Bone marrow (tissue), 2 donors: Measurements from ENCODE around the gene NUPR1.
A peak's percentile ranks its signal among the peaks of the same experiment; 100 is the strongest.
"Not testable (repeated sequence)": the region's sequence is repeated elsewhere in the genome, so short reads cannot be mapped to it uniquely, and the experiment has no call there.

Experiments
- DNase-seq, 2 donors: peaks; one replicate each; lab custom pipeline; 2025; lab: John Stamatoyannopoulos, UW

The NUPR1 gene

DNA sequence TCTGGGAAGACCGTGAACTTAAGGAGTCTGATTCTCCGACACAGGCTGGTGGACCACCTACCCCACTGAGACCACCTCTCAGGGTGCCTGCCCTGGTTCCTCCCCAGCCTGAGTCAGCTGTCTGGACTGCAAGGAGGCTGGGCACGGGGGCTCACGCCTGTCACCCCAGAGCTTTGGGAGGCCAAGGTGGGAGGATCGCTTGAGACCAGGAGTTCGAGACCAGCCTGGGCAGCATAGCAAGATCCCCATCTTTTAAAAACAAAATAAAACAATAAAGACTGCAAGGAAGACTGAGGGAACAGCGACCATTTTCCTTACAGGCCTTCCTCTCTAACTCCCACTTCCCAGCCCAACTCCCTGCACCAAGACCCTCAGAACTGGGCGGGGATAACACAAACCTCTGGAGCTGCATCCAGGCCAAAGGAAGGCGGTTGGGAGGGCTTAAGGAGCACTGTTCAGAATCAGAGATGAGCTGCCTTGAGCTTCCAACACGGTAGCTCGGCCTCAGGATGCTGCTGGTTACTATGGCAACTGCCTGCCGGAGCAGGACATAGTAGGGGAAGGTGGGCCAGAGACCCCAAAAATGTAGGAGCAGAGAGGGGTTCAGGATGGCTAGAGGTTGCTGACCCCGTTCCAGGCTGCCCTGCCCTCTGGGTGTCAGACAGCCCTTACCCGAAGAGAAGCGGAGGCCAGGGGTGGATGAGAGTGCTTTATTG is 40.0 kb downstream of the NUPR1 start:
- DNase-seq = no peak

- no peak for DNase-seq
Observed at GRCh38 chr16:28497861-28498599, 40.7 kb downstream of the NUPR1 start.

DNA sequence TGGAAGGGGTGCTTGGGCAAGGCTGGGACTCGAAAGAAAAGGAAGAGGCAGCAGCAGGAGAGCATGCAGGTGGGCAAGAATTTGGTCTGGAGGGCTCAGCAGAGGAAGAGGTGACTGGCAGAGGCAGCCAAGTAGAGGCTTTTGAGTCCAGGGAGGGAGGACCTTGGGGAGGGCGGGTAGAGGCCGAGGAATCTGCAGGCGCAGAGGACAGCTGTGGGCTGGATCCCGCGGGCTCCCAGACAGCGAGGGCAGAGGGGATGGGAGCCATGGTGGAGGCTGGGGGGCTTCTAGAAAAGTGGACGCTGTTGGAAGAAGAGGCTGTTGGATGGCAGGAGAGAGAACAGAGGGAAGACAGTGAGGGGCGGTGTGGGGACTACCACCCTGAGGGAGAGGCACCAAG is 41.4 kb downstream of the NUPR1 start:
- no peak for DNase-seq

DNA sequence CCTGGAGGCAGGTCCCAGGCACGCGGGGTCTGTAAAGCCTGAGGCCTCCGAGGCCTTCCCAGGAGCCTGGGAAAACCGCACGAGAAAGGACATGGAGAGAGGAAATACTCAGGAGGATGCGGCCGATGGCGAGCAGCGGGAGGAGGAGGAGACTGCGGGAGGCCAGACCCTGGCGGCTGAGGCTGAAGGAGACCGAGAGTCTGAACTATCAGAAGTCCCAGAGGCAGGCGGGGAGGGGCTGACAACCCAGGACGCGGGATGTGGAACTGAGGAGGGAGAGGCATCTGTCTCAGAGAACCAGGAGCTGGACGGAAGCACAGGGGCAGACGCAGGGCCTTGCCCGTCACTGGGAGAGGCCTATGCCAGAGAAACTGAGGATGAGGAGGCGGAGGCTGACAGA is 41.9 kb downstream of the NUPR1 start:
- DNase-seq = no peak

DNA sequence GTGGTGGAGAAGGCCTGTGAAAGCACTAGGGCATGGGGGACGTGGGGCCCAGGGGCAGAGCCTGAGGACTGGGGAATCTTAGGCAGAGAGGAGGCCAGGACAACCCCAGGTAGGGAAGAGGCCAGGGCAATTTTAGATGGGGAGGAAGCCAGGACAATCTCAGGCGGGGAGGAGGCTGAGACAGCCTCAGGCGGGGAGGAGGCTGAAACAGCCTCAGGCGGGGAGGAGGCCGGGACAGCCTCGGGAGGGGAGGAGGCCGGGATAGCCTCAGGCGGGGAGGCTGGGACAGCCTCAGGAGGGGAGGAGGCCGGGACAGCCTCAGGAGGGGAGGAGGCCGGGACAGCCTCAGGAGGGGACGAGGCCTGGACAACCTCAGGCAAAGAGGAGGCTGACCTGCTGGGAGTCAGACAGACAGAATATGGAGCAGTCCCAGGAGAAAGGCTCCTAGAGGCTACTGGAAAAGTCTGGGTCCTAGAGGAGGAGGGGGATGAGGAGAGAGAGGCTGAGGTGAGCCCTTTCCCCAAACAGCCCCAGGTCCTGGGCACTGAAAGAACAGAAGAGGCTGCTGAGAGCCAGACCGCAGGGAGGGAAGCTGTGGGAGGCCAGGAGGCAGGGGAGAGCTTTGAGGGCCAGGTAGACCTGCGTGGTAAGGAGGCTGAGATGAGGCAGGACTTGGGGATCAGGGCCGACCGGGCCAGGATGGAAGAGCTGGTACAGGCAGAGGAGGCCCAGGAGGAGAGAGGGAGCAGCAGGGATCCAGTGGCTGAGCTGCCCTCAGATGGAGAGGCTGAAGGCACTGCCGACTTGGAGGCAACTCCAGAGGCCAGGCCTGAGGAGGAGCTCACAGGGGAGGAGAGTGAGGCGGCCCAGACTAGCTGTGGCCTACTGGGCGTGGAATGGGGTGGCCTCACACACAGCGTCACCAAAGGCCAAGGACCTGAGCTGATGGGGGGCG is 42.7 kb downstream of the NUPR1 start:
- DNase-seq = no peak

- peak in 1 of 2 donors; percentile 7 for DNase-seq
Observed at GRCh38 chr16:28495098-28495793, 43.5 kb downstream of the NUPR1 start.

GRCh38 chr16:28494121-28494851 is 44.5 kb downstream of the NUPR1 start, which contains the start of gene APOBR:
APOBR (plus strand) TSS chr16:28494643; CDS start chr16:28494682, 39 bp downstream.
- peak; percentile 79 to 99 for DNase-seq

DNA sequence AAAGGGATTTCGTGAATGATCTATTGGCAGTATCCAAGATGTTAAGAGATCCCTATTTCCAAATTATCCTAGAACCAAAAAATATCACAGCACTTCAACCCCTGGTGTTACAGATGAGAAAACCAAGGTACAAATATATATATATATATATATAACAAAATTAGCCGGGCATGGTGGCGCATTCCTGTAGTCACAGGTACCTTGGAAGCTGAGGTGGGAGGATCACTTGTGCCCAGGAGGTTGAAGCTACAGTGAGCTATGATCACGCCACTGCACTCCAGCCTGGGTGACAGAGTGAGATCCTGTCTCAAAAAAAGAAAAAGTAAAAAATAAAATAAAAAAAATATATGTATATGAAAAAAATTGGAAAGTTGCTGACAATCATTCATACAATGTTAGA is 46.3 kb downstream of the NUPR1 start:
- no peak for DNase-seq

DNA sequence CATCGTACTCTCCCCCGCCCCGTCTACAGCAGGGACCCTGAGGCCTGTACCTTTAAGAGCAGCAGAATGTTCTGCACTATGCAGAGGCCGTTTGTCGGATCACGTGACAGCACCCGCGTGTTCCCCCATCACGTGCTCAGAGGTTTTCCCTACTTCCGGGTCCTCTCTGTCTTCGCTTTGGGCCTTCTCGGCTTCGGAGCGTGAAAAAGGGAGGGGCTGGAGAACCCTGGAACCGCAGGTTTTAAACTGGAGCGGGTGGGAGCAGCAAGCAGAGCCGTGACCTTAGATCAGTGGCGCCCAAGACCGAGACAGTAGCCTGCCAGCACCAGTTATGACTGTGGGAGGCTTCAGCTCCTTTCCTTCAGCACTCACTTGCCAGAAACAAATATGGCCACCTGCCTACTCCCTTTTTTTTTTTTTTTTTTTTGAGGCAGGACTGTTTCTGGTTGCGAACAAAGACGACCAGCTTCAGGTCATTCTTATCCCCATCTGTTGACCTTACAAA is 46.8 kb downstream of the NUPR1 start, which contains the start of gene CLN3:
Gene CLN3 (minus strand): TSS at position 105 of the 505 bp plus-strand sequence. CDS start 315 bp downstream, outside the sequence.
- peak; percentile 85 to 97 for DNase-seq

DNA sequence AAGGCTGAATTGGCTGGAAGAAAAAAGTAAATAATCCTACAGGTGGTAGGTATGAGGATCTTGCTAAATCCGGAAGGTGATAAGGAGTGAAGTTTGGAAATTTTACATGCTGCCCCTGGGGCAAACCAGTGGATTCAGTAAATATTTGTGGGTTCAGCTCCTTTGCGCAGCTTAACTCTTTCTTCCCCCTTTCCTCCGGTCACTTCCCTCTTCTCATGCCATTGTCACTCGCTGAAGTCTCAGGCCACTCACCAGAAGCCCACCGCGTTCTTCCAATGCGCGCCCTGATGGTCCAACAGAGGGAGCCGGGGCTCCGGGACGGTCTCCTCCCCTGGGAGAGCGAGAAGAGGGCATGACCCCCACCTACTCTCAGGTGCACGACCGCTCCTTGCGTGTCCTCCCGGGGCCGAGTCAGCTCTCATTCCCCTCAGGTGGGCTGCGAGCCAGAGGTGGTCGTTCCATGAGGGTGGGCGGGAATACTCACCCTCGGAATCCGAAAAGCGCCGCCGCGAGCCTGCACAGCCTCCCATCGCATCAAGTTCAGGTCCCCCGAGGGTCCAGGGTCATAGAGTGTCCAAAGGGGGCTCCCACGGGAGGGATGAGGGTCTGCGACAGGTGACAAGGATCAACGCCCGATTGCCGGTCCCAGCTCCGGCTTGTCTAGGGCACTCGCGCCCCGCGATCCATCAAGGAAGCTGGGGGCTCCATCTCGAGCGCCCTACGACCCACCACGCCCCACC is 47.4 kb downstream of the NUPR1 start:
- DNase-seq = no peak

GRCh38 chr16:28486266-28486665 is 52.5 kb downstream of the NUPR1 start:
- DNase-seq = no peak

DNA sequence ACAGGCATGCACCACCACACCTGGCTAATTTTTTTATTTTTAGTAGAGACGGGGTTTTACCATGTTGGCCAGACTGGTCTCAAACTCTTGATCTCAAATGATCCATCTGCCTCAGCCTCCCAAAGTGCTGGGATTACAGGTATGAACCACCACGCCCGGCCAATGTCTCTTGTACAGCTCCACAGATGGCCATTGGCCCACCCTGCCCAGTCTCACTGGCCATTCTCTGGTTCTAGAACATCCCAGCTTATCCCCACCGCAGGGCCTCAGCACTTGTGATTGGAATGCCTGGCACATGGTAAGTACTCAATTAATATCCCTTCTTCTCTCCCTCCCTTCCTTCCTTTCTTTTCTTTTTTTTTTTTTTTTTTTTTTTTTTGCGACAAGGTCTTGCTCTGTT is 55.4 kb downstream of the NUPR1 start:
- DNase-seq = not testable (repeated sequence)
